OCI-LY7 (cell line): ENCODE data around the gene CHST11. TPM values are rescaled to one million over a fixed set of nuclear protein-coding genes. Genes with fewer than 3 reads are reported as not detected.
"Not testable (repeated sequence)": the region's sequence is repeated elsewhere in the genome, so short reads cannot be mapped to it uniquely, and the experiment has no call there.

Experiments
- BruUV-seq: library from RNA; stranded (reverse); fragments of 400-500 nt; replicated peaks from 2 replicates; lab custom pipeline; 2021; lab: Mats Ljungman, UMichigan
- CTCF ChIA-PET: fragments of 300-600 bp; sonication (Branson Sonifier 250); formaldehyde crosslinking; loops from one replicate; lab custom pipeline; 2022; ENCODE audit warnings: antibody characterized with exemption; ENCODE audit not compliant: unreplicated experiment; lab: Charles Lee
- POLR2A ChIA-PET: fragments of 300-600 bp; sonication (Branson Sonifier 250); formaldehyde crosslinking; loops from one replicate; lab custom pipeline; 2022; ENCODE audit warnings: antibody characterized with exemption; lab: Charles Lee
- DNase-seq: peaks from one replicate; pipeline ENCODE4 v3.0.0-alpha.2; 2015; ENCODE audit warnings: low spot score
- H2AFZ ChIP-seq: fragments of 200-600 bp; sonication (generic), shearing (Covaris generic); 2 replicates; pipeline ENCODE4 v1.6.1; 2014; ENCODE audit warnings: mild to moderate bottlenecking, antibody characterized with exemption, low read length, moderate library complexity
- H3K27ac ChIP-seq: fragments of 200-600 bp; sonication (generic); 2 replicates; pipeline ENCODE4 v1.5.1; 2014; ENCODE audit warnings: mixed run types, low read depth, mild to moderate bottlenecking, moderate library complexity, low read length, inconsistent platforms; ENCODE audit not compliant: poor library complexity, severe bottlenecking
- H3K36me3 ChIP-seq: fragments of 200-600 bp; sonication (generic); 2 replicates; pipeline ENCODE4 v1.6.1; 2014; ENCODE audit warnings: mild to moderate bottlenecking, antibody characterized with exemption, low read length, moderate library complexity, mixed read lengths; ENCODE audit not compliant: insufficient read depth
- H3K4me1 ChIP-seq: fragments of 200-600 bp; sonication (generic); 2 replicates; pipeline ENCODE4 v1.5.1; 2014; ENCODE audit warnings: mild to moderate bottlenecking, low read length; ENCODE audit not compliant: insufficient read depth, poor library complexity, severe bottlenecking
- H3K4me2 ChIP-seq: fragments of 200-600 bp; sonication (generic); 2 replicates; pipeline ENCODE4 v1.6.1; 2014; ENCODE audit warnings: mild to moderate bottlenecking, low read length
- H3K4me3 ChIP-seq: fragments of 200-600 bp; sonication (generic); 2 replicates; pipeline ENCODE4 v1.5.1; 2014; ENCODE audit warnings: mild to moderate bottlenecking, low read depth, low read length; ENCODE audit not compliant: poor library complexity, severe bottlenecking
- H3K79me2 ChIP-seq: fragments of 200-600 bp; sonication (generic); 2 replicates; pipeline ENCODE4 v1.6.1; 2016; ENCODE audit warnings: low read depth, mild to moderate bottlenecking, low read length, moderate library complexity, mixed read lengths; ENCODE audit not compliant: insufficient read depth
- H3K9me2 ChIP-seq: fragments of 200-600 bp; sonication (generic); 2 replicates; pipeline ENCODE4 v1.6.1; 2016; ENCODE audit warnings: mild to moderate bottlenecking, low read length, mixed read lengths; ENCODE audit not compliant: insufficient read depth
- H3K9me3 ChIP-seq: fragments of 200-600 bp; sonication (generic); 2 replicates; pipeline ENCODE4 v1.6.1; 2014; ENCODE audit warnings: mild to moderate bottlenecking, mixed run types, low read length, mixed read lengths
- H4K20me1 ChIP-seq: fragments of 200-600 bp; sonication (generic); 2 replicates; pipeline ENCODE4 v1.6.1; 2014; ENCODE audit warnings: mild to moderate bottlenecking, antibody characterized with exemption, low read length, moderate library complexity, mixed read lengths; ENCODE audit not compliant: insufficient read depth
- EZH2phosphoT487 ChIP-seq: fragments of 200-600 bp; sonication (generic); IDR thresholded peaks from 2 replicates; pipeline ENCODE4 v1.6.1; 2018; ENCODE audit warnings: low read depth, borderline replicate concordance, mild to moderate bottlenecking, mixed run types, antibody characterized with exemption, low read length, moderate library complexity, mixed read lengths
- intact Hi-C: fragments of 100-400 bp; cut with micrococcal nuclease; formaldehyde crosslinking; loops from one replicate; pipeline ENCODE4 v1.10.0; 2022; ENCODE audit not compliant: unreplicated experiment
- total RNA-seq, 2 experiments: library from RNA; depleted of rRNA in 1 of 2; stranded (reverse); fragments of >200 nt in 1 of 2; shearing (Covaris generic) in 1 of 2; gene quantifications; 2 replicates each; pipeline ENCODE4 v1.2.3, GENCODE V29; 2014 to 2022
- TF ChIP-seq, protein P1 (sequence below): fragments of 200-600 bp; sonication (generic); conservative IDR thresholded peaks from 2 replicates; pipeline ENCODE4 v1.5.1; 2014; ENCODE audit warnings: mild to moderate bottlenecking, antibody characterized with exemption, low read length, moderate library complexity, mixed read lengths

Gene CHST11
- total RNA-seq, 2 experiments from 2014 or later, result 15.2 to 41.6 TPM

DNA sequence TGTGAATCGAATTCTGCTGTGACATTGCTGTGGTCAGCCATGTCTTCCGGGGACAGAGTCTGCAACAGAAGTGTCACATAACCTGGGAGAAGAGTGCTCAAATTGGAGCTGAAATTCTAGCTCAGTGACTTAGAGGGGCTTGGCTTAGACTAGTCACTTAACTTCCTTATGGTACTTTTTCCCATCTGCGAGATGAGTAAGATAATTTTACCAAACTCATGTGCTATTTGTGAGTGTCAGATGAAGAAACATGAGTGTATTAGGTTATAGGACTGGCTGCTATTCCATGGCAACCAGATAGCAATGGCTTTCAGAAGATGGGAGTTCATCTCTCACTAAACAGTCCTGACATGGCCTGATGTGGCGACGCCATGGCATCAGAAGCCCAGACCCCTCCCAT is 104.1 kb downstream of the CHST11 start:
- no TSS peak for BruUV-seq
- POLR2A ChIA-PET, result interaction anchor here (1.0 kb wide), 1 partner anchor 35 kb away, joined by 3 read pairs; no protein-coding TSS in a partner anchor
- H2AFZ ChIP-seq, result no peak overlapping the region
- H3K79me2 ChIP-seq, result no peaks in the 10 kb centered on the region
- CTCF ChIA-PET, result interaction anchor here (0.6 kb wide), 1 partner anchor 182 kb away, joined by 3 read pairs; no protein-coding TSS in a partner anchor
- no peaks in the 10 kb centered on the region for H4K20me1 ChIP-seq
- TF ChIP-seq EZH2phosphoT487, result no peak
- TF ChIP-seq, protein P1, sequence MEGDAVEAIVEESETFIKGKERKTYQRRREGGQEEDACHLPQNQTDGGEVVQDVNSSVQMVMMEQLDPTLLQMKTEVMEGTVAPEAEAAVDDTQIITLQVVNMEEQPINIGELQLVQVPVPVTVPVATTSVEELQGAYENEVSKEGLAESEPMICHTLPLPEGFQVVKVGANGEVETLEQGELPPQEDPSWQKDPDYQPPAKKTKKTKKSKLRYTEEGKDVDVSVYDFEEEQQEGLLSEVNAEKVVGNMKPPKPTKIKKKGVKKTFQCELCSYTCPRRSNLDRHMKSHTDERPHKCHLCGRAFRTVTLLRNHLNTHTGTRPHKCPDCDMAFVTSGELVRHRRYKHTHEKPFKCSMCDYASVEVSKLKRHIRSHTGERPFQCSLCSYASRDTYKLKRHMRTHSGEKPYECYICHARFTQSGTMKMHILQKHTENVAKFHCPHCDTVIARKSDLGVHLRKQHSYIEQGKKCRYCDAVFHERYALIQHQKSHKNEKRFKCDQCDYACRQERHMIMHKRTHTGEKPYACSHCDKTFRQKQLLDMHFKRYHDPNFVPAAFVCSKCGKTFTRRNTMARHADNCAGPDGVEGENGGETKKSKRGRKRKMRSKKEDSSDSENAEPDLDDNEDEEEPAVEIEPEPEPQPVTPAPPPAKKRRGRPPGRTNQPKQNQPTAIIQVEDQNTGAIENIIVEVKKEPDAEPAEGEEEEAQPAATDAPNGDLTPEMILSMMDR, result no peak
- no peaks in the 10 kb centered on the region for H3K4me1 ChIP-seq
- intact Hi-C loops, result no loop called here
- no peaks in the 10 kb centered on the region for H3K9me2 ChIP-seq
- H3K9me3 ChIP-seq, result peaks cover 17% of the 10 kb centered on the region; the same call in 1 of the 2 replicates
- H3K36me3 ChIP-seq, result peaks cover 20% of the 10 kb centered on the region
- no peak overlapping the region for H3K4me3 ChIP-seq
- no peak overlapping the region for H3K27ac ChIP-seq
- no peak for DNase-seq
- H3K4me2 ChIP-seq, result no peak overlapping the region

DNA sequence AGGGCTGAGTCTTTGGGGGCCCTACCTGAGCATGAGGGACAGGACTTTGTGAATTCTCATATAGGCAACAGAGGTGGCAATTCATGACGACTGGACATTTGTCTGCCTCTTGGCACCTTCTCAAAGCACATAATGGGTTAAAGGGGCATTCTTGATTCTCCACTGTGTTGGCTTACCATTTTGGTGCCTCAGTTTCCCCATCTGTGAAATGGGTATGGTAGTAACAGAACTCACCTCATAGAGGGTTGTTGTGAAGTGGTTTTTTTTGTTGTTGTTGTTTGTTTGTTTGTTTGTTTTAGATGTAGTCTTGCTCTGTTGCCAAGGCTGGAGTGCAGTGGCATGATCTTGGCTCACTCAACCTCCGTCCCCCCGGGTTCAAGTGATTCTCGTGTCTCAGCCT is 106.0 kb downstream of the CHST11 start:
- no peak for DNase-seq
- Histone ChIP-seq H3K4me2 (no peak overlapping the region), H3K4me3 (no peak overlapping the region), H3K4me1 (no peaks in the 10 kb centered on the region), H3K27ac (no peak overlapping the region), H3K9me3 (peaks cover 17% of the 10 kb centered on the region; the same call in 1 of the 2 replicates), H3K36me3 (peaks cover 27% of the 10 kb centered on the region), H3K79me2 (no peaks in the 10 kb centered on the region), H3K9me2 (no peaks in the 10 kb centered on the region), H2AFZ (no peak overlapping the region), H4K20me1 (no peaks in the 10 kb centered on the region)
- ChIA-PET POLR2A (no interaction called here), CTCF (no interaction called here)
- intact Hi-C loops, result no loop called here
- BruUV-seq, result no TSS peak
- TF ChIP-seq, protein P1, result no peak
- TF ChIP-seq EZH2phosphoT487, result no peak

DNA sequence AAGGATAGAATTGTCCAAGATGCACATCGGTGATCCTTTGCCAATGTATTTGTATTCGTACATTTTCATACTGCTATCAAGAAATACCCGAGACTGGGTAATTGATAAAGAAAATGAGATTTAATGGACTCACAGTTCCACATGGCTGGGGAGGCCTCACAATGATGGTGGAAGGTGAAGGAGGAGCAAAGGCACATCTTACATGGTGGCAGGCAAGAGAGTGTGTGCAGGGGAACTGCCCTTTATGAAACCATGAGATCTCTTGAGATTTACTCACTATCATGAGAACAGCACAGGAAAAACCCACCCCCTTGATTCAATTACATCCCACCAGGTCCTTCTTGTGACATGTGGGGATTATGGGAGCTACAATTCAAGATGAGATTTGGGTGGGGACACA is 107.9 kb downstream of the CHST11 start:
- H3K4me2 ChIP-seq, H3K9me2 ChIP-seq, H3K27ac ChIP-seq, CTCF ChIA-PET, H2AFZ ChIP-seq, POLR2A ChIA-PET, H4K20me1 ChIP-seq, BruUV-seq, DNase-seq, H3K4me3 ChIP-seq, H3K79me2 ChIP-seq: not testable (repeated sequence)
- H3K9me3 ChIP-seq, result peaks cover 17% of the 10 kb centered on the region; the same call in 1 of the 2 replicates
- H3K4me1 ChIP-seq, result peaks cover 11% of the 10 kb centered on the region
- intact Hi-C loops, result loop anchor here (5.0 kb wide), 1 partner anchor 107 kb away; the partner anchor contains the start of gene CHST11
- peaks cover 29% of the 10 kb centered on the region for H3K36me3 ChIP-seq
